ENCODE data around the gene F2RL2. TPM values are rescaled to one million over a fixed set of nuclear protein-coding genes. Genes with fewer than 3 reads are reported as not detected.

Gene F2RL2
- total RNA-seq, 1 donor from 2014 or later = 2.4 TPM

DNA sequence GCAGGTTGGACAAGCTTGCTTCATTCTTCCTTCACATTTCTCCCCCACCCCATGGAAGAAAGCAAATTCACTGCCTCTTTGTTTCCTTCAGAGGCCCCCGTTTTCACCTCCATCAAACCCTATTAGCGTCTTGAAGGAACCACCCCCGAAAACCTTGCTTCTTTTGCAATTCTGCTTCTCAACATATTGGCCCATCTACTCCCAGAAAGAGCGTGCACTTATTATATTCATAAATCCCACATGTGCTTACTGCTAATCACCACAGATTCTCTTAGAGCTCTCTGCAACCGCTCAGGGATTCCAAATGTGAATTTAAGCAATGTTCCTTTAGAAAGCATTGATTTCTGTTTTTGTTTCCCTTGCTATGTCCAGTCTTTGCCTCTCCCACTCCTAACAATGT, 1.1 kb downstream of the F2RL2 start:
- DNase-seq (ENCODE audit: low spot score in 2 of 2, unreplicated experiment in 2 of 2) = no peak
- TF ChIP-seq, protein P1, sequence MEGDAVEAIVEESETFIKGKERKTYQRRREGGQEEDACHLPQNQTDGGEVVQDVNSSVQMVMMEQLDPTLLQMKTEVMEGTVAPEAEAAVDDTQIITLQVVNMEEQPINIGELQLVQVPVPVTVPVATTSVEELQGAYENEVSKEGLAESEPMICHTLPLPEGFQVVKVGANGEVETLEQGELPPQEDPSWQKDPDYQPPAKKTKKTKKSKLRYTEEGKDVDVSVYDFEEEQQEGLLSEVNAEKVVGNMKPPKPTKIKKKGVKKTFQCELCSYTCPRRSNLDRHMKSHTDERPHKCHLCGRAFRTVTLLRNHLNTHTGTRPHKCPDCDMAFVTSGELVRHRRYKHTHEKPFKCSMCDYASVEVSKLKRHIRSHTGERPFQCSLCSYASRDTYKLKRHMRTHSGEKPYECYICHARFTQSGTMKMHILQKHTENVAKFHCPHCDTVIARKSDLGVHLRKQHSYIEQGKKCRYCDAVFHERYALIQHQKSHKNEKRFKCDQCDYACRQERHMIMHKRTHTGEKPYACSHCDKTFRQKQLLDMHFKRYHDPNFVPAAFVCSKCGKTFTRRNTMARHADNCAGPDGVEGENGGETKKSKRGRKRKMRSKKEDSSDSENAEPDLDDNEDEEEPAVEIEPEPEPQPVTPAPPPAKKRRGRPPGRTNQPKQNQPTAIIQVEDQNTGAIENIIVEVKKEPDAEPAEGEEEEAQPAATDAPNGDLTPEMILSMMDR (IDR thresholded peaks at IDR 0.05; ENCODE audit: unreplicated experiment) = no peak
- Mint-ChIP-seq H3K9me3 (no peaks in the 10 kb centered on the region), H3K36me3 (no peaks in the 10 kb centered on the region), H3K4me1 (peaks cover 21% of the 10 kb centered on the region), H3K27me3 (ENCODE audit: low read depth) (no peaks in the 10 kb centered on the region), H3K4me3 (no peak overlapping the region), H3K27ac (no peak overlapping the region)

DNA sequence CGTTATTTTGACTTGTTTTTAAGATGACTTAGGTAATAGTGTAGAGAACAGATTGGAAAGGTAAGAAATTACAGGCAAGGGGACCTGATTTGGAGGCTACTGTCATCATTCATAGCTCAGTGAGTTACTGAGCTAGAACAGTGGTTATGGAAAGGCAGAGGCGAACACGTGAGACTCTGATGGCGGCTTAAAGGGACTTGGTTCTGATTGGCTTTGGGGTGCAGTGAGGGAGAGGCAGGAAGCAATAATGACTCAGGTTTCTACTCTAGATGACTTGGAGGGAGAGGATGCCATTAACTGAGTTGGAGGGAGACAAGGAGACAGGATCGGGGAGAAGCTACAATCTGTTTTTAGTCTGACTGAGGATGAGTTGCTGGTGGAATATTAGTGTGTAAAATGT, 3.0 kb downstream of the F2RL2 start:
- Mint-ChIP-seq H3K4me1 (peaks cover 14% of the 10 kb centered on the region), H3K4me3 (no peak overlapping the region), H3K36me3 (no peaks in the 10 kb centered on the region), H3K27me3 (ENCODE audit: low read depth) (no peaks in the 10 kb centered on the region), H3K9me3 (no peaks in the 10 kb centered on the region), H3K27ac (no peak overlapping the region)
- DNase-seq (ENCODE audit: low spot score in 2 of 2, unreplicated experiment in 2 of 2) = no peak
- TF ChIP-seq, protein P1 (IDR thresholded peaks at IDR 0.05; ENCODE audit: unreplicated experiment) = no peak

DNA sequence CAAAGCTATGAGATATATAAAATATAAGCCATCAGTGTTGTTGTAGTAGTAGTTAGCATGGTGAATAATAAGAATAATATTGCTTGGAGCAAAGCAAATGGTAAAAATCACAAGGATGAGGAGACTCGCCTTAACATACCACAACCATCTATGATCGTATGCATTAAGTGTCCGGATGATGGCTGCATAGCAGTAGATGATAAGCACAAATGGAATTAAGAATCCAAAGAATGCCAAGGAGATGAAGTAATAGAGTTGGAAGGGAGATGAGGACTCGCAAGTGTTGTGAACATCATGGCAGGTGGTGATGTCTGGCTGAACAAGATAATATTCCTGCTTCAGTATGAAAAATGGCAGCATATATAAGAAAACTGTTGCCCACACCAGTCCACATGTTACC, 5.5 kb downstream of the F2RL2 start:
- DNase-seq (ENCODE audit: low spot score in 2 of 2, unreplicated experiment in 2 of 2) = no peak
- Mint-ChIP-seq H3K36me3 (no peaks in the 10 kb centered on the region), H3K4me1 (peaks cover 6% of the 10 kb centered on the region), H3K27ac (no peak overlapping the region), H3K9me3 (no peaks in the 10 kb centered on the region), H3K27me3 (ENCODE audit: low read depth) (no peaks in the 10 kb centered on the region), H3K4me3 (no peak overlapping the region)
- TF ChIP-seq, protein P1 (IDR thresholded peaks at IDR 0.05; ENCODE audit: unreplicated experiment) = no peak

DNA sequence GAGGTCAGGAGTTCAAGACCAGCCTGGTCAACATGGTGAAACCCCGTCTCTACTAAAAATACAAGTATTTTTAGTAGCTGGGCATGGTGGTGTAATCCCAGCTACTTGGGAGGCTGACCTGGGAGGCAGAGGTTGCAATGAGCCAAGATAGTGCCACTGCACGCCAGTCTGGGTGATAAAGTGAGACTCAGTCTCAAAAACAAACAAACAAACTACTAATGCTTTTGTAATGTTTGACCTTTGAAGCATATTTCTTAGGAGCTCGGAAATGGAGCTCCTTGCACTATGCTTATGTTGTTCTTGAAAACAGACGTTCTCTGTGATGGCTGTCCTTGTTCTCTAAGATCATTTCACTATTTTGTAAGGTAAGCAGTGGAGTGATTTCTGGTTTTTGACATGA, 6.0 kb downstream of the F2RL2 start:
- H3K36me3 Mint-ChIP-seq = no peaks in the 10 kb centered on the region
- no peak for DNase-seq (ENCODE audit: low spot score in 2 of 2, unreplicated experiment in 2 of 2)
- H3K27ac Mint-ChIP-seq = no peak overlapping the region
- peaks cover 4% of the 10 kb centered on the region for H3K4me1 Mint-ChIP-seq
- H3K27me3 Mint-ChIP-seq (ENCODE audit: low read depth) = no peaks in the 10 kb centered on the region
- H3K9me3 Mint-ChIP-seq = no peaks in the 10 kb centered on the region
- TF ChIP-seq, protein P1 (IDR thresholded peaks at IDR 0.05; ENCODE audit: unreplicated experiment) = no peak
- H3K4me3 Mint-ChIP-seq = no peak overlapping the region

DNA sequence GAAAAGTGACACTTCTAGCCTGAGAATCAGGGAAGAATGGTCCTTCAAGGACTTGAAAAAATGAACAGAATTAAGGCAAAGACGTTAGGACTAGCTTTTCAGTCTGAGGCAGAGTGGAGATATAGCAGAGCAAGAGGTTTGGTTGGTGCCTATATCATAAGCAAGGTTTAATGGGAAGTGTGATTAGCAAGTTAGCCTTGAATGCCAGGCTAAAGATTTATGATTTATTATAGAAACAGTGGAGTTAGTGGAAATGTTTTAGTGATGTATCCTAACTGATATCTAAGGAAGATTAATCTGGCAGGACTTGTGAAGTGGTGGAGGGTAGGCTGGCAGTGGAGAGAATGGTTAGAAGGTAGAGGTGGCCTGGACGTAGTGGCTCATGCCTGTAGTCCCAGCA, 7.0 kb downstream of the F2RL2 start:
- no peak overlapping the region for H3K27ac Mint-ChIP-seq
- no peaks in the 10 kb centered on the region for H3K9me3 Mint-ChIP-seq
- H3K4me1 Mint-ChIP-seq = no peaks in the 10 kb centered on the region
- H3K4me3 Mint-ChIP-seq = no peak overlapping the region
- TF ChIP-seq, protein P1 (IDR thresholded peaks at IDR 0.05; ENCODE audit: unreplicated experiment) = no peak
- DNase-seq (ENCODE audit: low spot score in 2 of 2, unreplicated experiment in 2 of 2) = no peak
- H3K36me3 Mint-ChIP-seq = peaks cover 3% of the 10 kb centered on the region
- H3K27me3 Mint-ChIP-seq (ENCODE audit: low read depth) = no peaks in the 10 kb centered on the region

DNA sequence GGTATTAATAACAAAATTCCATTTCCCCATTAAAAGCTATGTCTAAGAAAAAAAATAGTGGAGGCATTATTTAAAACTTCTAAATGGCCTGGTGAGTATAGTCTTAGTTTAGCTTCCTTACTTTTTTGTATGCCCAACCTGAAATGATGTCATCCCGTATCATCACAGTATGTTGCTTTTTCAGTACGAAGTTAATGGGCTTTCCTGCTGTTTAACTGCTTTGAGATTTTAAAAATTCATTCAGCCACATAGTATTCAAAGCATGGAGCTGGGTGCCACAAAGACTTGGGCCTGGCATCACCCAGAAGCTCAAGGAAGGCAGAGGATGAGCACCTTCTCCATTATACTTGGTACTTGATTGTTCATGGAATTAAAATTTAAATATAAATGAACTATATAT, 7.4 kb downstream of the F2RL2 start:
- TF ChIP-seq, protein P1 (IDR thresholded peaks at IDR 0.05; ENCODE audit: unreplicated experiment) = no peak
- Mint-ChIP-seq H3K4me1 (no peaks in the 10 kb centered on the region), H3K9me3 (no peaks in the 10 kb centered on the region), H3K27me3 (ENCODE audit: low read depth) (no peaks in the 10 kb centered on the region), H3K27ac (no peak overlapping the region), H3K4me3 (no peak overlapping the region), H3K36me3 (peaks cover 3% of the 10 kb centered on the region)
- DNase-seq (ENCODE audit: low spot score in 2 of 2, unreplicated experiment in 2 of 2) = no peak

Measured in mesothelial cell of epicardium (in vitro differentiated cells).